GOT3 (cell line): ENCODE results near the gene FANCC.

Experiments
- DNase-seq: peaks from one replicate; lab custom pipeline; 2025; ENCODE audit warnings: mixed read lengths; lab: John Stamatoyannopoulos, UW

The FANCC gene

DNA sequence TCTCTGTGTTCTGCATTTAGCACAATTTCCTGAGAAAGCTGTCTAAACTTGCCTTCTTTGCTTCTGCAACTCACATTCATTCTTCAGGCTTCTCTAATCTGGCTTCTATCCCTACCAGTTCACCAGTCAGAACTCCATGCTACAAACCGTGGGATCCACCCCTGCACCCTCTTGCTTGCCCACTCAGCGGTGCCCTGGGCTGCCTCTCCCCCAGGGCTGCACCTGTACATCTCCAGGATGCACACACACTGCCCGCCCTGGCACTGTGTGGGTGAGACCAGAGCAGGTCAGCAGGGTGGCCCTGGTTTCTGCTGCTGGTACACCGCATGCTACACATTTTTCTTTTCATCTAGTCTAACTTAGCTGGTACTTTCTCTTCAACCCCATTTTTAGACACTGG is 127.1 kb downstream of the FANCC start:
- no peak for DNase-seq

DNA sequence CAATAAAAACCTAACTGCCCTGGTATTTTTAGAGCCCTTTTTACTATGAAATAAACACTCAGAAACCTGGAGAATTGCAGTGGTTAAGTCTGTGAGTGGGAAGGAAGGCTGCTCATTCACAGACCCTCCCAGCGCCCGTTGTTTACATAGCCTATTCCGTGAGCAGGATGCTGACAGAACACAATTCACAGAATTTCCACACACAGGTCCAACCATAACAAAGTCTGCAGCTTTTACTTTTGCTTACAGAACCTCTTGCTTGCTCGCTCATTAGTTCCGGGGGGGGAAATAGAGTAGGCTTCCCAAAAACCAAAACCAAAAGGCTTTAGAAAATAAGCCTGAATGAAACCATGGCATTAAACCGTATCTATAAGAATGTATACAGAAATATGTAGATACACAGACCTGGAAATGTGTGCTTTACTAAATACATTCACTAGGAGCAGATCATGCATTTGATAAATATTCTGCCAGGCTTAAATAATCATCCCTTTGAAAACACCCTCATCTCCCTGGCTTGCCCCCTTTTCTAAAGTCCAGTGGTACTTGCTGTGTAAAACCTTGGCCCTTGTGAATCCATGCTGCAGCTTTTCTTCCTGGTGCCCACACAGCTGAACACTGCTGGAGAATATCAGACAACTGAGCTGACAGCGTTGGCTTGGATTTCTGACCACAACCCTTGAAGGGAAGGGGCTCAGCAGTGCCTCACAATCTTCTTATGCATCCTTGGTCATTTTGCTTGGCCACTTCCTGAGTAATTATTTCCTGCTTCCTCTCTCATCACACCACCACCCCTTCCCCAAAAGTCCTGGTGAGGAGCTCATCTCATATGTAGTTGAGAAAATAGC is 128.0 kb downstream of the FANCC start:
- no peak for DNase-seq

DNA sequence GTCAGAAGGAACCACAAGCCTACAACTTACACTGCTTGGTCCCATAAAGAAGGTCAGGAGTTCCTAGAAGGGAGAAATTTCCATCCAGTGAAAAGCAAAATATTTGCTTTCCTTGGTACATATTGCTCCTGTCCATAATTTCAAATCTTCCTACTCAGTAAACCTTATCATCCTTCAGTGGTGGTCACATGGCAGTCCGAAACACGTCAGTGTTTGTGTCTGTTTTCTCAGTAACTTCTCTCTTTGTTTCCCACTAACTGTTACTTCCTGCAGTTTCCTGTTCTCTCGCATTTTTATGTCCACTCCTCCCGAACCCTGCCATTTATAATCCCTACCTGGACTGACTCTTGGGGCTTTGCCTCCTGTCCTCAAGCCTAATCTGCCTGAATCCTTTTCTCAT is 129.1 kb downstream of the FANCC start:
- no peak for DNase-seq

DNA sequence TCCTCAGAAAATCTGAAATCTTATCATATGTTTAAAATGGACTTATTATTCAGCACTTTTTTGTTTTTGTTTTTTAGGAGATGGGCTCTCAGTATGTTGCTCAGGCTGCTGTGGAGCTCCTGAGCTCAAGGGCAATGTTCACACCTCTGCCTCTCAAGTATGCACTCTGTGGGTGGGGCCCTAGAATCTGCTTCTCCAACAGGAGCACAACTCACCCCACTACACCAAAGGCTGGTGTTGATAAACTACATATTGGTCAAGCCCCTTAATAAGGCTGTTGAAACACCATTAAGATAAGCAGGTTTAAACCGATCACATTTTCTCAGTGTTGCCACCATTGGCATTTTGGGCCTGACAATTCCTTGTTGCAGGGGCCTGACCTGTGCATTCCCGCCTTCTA is 131.6 kb downstream of the FANCC start:
- DNase-seq = no peak

DNA sequence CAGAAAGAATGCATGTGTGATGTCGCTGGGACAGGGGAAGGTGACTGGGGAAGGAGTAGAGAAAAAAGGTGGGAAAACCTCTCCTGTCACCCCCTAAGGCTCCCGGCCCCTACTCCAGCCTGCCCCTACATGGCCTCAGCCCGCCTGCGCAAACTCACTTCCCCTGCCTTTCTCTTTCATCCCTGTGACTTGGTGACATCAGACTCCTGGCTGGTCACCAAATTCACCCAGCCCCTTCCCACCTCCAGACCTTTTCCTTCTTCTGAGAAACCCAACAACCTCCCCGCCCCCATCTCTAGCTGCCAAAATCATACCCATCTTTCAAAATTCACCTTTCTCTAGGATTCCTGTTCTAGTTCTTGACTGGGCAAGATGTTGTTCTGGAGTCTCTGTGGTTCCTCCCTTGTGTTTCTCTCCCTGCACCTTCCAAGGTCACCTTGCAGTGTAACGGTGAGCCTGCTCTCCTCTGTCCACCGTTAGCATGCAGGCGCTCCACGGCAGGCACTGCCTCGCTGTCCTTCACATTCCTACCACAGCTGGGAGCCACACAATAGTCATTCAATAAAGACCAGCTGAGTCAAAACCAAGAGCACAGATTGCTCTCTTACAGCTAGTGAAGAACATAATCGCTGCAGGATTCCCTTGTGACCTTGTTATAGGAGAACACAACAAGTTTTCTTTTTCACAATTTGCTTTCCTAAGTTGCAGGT is 134.5 kb downstream of the FANCC start:
- DNase-seq = no peak

DNA sequence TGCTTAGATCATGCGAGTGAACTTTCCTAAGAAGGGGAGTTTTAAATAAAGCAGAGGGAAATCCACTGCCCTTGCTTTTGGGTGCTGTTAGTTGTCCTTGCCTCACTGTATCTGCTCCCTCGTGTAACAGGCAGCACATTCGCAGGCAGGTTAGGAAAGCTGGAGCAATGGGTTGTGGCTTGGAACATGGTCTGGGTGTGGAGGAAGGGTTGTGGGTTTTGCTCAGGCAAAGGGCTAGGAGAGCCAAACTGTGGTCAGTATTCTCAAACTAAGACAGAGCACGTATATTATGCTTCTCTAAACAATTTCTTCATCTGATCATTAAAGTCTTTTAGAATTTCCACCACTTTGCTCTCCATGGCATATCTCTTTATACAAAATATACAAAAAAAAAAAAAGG is 135.7 kb downstream of the FANCC start:
- DNase-seq = no peak

DNA sequence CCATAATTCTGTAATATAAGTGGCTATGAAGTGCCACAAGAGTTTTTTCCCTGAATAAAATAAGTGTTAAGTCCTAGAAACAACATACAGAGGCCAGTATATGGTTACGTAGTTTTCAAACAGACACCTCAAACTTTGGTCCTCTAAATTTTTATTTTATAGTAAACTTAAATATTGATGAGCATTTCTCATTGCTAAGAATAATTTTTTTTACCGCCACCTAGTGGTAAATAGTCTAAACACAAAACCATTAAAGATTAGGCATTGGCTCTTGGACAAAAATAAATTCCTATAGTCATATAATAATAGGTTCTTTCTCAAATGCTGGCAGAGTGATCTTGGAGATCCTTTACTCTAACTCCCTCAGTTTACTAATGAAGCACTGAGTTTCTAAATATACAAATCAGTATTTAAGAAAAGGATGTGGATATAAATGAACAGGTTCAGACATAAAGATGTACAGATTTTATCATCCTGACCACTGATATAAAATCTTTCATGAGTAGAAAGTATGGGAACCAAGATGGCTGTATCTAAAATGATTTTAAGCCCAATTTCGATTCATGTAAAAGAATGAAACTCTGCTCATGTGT is 136.2 kb downstream of the FANCC start:
- no peak for DNase-seq

DNA sequence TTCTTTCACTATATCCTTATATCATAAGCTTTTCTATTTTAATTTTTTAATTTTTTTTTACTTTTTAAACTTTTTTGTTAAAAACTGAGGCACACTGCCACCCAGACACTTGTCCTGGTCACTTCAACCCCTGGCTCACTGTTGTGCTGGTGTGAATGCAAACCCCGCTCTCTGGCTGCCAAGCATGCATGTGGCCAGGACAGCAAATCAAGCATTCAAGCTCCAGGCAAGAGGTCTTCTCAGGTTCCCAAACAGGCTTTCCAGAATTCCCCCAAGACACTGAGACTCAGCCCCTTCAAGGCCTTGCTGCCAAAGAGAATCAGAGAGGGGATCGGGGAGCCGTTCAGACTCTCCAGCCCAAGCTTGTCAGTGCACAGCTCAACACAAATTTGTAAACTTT is 139.9 kb downstream of the FANCC start:
- DNase-seq = no peak

DNA sequence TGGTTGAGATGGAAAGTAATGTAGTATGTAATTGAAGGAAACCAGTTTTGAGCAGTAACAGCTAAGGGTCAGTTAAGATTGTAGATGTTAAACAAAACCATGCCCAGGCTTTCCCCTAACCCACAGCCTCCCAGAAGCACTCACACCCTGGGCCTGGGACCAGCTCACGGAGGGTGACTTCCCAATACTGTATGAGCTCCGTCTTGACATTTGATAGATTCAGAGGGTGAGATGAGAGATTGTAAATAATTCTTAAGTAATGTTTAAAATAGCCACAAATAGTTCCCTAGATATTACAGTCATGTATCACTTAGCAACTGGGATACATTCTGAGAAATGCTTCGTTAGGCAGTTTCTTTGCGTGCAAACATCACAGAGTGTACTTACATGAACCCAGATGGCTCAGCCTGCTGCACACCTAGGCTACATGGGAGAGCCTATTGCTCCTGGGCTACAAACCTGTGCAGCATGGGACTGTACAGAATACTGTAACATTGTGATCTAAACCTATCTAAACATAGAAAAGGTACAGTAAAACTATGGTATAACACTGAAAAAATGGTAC is 140.7 kb downstream of the FANCC start:
- DNase-seq = no peak

DNA sequence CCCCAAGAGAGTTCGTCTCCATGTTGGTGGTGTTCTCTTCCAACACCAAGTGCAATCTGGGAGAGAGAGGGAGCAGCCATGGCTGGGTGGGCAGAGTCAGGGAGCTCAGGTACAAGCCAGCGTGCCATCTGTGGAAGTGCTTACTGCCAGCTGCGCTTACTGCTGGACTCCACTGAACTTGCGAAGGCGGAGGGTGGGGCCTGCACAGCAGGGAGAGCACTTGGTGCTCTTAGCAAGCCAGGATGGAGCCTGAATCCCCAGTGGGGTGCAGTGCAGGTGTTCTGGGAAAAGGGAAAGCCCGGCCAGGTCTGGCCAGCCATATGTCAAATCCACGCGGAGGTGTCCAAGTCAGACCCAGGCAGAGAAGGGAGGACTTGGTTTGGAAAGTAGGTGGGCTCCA is 142.0 kb downstream of the FANCC start:
- DNase-seq = no peak

DNA sequence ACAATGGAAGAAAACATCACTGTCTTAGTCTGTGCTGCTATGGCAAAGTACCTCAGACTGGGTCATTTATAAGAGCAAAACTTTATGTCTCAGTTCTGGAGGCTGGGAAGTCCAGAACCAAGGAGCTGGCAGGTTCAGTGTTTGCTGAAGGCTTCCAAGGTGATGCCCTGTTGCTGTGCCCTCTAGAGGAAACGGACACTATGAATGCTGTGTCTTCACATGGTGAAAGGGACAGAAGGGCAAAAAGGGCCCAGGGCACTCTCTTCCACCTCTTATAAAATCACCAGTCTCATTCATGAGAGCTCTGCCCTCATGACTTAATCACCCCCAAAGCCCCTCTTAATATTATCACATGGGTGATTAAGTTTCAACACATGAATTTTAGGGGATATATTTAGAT is 143.5 kb downstream of the FANCC start:
- no peak for DNase-seq

DNA sequence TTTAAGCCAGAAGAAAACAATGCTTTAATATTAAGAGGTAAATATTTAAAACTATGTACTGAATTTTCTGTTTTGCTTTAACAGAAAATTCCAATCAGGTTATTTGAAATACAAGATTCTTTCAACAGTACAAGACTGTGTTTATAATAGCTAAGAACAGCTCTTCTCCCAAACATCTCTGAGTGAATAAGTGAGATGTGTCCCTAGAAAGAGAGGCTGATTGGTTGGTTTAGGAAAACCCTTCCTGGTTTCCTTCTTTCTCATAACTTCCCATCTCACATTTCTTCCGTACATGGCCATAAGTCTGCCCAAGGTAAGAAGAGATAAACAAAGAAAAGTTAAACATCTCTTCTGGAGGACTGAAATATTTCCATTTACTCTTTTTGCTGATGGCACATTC is 145.9 kb downstream of the FANCC start:
- DNase-seq = no peak

DNA sequence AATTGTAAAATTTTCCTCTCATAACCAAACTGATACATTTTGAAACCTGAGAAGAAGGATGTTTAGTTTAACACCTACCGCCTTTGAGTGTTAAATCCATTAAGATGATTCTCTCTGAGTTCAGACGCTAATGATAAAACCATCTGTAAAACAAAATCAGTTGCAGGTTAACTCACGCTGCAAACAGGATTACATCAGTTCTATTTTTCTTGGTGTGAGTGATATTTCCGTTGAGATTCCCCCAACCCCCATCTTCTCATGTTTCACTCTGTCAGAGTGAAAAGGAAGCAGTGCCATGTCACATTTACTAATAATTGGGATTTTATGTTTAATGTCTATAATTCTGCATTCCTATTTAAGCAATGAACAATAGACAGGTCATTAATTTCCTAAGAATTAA is 146.5 kb downstream of the FANCC start:
- DNase-seq = no peak

DNA sequence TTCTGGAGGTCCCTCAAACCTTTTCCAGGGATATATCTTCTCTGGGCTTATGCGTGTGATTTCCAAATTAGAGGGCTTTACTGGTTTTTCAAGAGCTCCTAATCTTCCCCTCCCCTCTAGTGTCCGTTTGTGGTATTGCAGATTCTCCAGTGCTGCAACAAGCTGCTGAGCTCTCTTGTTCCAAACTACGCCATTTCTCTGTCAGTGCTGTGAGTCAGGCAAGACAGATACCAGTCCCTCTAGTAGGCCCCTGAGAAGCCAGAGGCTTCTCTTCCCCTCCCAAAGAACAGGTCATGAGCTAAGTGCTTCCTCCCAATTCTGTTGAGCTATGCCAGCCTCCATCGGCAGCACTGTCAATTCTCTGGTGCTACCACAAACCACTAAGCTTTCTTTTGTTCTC is 149.5 kb downstream of the FANCC start:
- no peak for DNase-seq

DNA sequence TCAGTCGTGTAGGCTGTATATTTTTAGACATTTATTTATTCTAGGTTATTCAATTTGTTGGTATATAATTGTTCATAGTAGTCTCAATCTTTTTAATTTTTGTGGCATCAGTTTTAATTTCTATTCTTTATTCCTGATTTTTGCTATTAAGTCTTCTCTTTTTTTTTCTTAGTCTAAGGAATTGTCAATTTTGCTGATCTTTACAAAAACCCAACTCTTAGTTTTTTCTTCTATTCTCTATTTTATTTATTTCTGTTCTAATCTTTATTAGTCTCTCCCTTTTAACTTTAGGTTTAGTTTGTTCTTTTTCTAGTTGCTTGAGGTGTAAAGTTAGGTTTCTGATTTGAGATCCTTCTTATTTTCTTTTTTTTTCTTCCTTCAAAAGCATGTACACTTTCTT is 152.5 kb downstream of the FANCC start:
- DNase-seq = no peak

DNA sequence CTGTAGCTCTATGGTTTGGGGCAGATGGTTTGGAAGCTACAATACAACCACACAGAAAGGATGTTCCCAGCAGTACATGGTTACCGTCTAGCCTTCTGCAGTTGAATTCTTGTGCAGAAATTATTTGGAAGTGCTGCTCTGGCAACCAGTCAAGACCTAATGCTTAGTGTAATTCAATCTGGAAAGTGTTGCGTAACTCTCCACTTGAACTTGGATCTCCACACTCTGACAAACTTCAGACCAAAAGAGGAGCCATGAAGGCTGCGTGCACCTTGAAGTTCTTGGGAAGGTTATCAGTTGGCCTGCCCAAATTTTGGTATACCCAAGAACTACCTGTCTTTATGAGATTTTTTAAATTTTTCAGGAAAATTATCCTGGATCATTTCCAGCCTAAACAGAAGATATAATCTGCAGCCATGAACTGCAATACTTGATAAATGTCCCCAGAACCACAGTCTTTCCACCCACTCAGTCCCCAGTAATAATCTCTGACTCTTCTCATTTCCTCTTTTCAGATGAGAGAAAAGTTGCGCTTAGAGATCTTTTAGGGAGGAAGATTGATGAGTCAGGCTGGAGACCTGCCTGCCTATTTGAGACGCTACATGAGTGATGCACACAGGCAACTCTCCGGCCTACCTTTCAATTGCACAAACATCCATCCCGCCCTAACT is 159.9 kb downstream of the FANCC start:
- DNase-seq = no peak

DNA sequence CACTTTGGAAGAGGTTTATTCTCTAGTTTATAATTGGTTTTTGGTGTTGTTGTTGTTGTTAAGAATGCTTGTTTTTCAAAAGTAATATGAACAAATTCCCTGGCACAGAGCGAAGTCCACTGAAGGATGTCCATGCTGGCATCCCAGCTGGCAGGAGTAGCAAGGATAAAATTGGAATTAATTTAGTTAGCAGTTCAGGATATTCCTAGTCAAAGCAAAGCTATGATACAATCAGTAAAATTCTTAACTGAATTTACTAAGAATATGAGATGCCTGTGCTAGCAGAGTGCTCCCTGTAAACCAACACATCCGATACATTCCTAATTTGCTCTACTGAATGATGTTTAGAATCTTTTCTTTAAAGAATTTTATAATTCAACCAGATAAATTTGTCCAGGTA is 161.4 kb downstream of the FANCC start:
- no peak for DNase-seq

DNA sequence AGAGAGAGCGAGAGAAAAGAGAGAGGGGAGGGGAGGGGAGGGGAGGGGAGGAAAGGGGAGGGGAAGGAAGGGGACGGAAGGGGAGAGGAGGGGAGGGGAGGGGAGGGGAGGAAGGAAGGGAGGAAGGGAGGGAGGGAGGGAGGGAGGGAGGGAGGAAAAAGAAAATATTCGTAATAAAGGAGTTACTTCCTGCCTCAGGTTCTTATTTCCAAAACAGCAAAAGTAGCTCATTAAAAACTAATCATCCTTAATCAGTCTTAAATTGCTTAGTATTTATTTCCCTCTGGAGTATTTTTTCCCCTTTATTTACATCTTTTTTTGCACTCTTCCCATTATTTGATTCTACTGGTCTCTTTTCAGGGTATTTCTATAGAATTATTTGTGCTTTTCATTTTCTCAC is 162.3 kb downstream of the FANCC start:
- no peak for DNase-seq

DNA sequence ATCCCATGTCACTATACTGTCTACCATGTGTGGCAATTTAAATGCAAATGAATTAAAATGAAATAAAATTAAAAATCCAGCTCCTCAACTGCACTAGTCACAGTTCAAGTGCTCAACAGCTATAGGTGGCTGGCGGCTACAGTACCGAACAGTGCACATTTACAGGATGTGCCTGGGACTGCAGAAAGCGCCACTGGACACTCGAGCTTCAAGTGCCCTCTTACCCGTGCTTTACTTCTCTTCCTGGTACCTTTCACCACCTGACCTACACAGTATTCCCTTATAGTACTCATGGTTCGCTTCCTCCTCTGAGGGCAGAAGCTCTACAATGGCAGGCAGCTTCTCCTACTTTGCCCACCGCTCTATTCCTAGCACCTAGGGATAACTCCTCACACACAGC is 166.6 kb downstream of the FANCC start:
- no peak for DNase-seq

DNA sequence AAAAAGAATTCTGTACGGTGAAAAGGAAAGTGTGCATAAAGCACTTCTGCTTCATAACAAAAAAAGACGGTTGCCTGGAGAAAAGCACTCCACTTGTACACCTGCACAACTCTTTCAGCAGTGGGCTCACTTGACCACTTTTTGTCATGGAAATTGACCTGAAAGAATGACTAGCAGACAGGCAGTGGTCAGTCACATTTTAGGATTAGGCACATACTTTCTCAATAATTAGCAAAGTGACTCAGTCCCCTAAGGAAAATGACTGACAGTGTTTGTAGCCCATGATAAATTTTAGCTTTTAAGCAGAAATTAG is 169.3 kb downstream of the FANCC start:
- DNase-seq = no peak

DNA sequence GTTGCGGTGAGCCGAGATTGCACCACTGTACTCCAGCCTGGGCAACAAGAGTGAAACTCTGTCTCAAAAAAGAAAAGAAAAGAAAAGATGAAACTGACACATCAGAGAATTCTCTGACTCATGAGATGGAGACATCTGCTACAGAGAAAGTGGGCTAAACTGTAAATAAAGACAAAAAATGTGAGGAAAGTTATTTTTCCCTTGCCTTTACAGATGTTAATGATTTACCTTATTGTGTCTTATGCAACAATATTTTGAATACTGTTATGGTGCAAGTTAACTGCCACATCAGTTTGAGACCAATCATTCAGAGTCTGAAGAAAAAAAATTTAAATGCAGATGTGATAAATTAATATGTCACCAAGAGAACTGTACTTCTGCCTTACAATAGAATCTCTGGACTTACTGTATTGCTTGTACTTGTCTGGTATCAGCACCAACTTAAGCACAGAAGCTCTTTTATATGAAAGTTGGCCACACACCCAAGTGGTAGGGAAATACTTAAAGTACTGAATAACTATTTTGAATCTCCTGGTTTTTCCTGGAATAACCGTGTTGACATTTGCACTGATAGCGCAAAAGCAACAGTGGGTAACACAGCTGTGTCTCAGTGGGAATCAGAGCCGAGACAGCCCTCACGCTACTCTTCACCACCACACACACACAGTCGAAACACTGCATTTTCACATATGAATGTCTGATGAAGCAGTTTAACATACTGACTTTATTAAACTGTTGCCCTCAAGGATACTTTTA is 169.9 kb downstream of the FANCC start:
- DNase-seq = no peak
